HL-60/S4 treated with phorbol 12-myristate 13-acetate at 8.2 ng/mL for 4 days and 3 days (cell line): ENCODE data around the gene ACOX3.

Source experiments
- in situ Hi-C: fragments of 300-500 bp; cut with MboI; formaldehyde crosslinking; loops from 2 replicates; pipeline ENCODE4 v1.15.0; 2022; ENCODE audit warnings: low sequenced_read_pairs

Gene ACOX3

DNA sequence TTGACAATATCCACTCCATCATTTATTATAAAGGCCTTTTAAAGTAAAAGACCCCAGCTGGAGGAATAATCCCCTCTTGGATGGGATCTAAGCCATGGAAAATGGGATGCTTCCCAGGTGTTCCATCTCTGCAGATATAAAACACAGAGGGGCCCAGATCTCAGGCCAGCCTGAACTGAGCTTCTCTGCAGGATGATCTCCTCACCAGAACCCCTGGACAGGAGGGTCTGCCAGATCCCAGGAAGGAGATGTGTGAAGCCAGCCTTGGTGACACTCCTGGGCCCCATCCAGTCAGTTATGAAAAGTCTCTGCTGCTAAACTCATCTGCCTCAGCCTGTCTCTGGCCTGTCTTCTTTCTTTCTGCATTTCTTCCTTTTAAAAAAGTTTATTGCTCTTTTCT is 114.3 kb downstream of the ACOX3 start:
- in situ Hi-C loops = no loop called here

DNA sequence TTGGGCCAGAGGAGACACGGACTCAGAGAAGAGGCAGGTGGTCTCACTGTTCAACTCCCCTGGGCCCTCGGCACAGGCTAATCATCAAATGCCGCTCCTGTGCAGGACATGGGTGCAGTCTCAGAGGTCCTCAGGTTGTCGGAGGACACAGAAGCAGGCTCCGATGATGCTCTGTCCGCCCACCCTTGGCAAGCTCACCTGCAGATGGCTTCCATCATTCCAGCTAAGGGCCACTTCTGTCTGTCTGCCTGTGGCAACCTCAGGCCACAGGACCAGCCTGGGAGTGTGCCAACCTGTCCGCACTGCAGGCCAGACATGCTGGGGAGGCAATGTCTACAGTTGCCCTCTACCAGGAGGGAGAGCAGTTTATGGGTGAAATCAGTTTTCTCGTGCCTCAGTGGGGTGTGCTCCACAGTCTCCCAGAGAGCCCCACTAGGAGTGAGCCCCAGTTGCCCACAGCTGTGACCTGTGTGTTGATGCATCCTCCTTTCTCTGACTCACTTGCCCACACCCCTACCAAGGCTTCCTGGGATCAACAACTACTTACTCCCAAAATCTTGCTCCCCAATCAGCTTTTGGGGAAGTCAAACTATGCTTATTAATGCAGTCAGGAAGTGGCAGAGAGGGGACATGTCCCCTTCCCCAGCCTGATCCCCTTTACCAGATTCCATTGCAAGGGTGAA is 115.1 kb downstream of the ACOX3 start:
- in situ Hi-C loops = no loop called here

DNA sequence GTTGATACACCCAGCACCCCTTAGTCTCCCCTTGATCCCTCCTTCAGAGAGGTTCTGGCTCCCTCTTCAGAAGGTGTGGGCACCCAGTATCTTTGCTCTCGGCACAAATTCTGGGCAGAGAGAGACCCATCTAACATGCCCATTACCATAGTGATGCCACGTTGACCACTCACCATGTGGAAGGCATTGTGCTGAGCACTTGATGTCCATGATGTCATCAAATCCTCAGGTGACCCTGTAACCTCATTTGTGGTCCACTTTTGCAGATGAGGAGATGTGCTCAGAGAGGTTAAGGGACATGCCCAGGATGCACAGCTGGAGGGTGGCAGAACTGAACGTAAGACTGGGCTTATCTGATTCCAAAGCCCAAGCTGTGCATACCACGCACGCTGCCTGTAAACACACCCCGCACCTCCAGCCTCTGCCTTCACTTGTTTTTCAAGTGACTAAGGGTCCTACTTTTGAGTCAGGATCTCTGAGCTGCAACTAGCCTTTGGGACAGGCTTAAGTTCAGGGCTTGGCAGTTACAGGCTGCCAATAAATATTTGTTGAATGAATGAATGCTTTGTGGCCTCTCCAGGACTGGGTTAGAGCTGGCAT is 115.8 kb downstream of the ACOX3 start:
- in situ Hi-C loops = no loop called here

DNA sequence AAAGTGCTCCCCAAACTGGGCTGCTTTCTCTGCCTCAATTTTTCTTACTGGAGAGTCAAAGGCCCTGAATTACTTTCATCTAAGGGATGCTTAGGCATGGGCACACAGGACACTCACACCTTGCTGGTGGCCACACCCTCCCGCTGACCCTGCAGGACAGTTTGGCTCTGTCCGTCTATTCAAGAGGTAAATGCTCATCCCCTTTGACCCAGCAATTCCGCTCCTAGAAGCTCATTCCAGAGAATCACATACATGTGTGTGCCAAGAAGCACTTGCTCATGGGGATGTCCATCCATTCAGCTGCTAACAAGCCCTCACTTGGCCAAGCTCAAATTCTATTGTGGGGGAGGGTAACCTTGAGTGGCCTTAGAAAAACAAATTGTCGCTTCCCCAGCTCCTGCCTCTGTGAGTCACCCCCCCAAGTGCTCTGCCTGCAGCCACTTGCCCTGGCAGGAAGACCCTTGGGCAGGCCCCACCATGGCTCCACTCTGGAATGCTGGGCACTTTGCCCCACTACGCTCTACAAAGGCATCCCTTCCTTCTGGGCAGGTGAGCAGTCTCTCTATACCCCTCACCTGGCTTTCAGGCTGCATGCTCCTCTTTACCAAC is 116.5 kb downstream of the ACOX3 start:
- in situ Hi-C loops = no loop called here

DNA sequence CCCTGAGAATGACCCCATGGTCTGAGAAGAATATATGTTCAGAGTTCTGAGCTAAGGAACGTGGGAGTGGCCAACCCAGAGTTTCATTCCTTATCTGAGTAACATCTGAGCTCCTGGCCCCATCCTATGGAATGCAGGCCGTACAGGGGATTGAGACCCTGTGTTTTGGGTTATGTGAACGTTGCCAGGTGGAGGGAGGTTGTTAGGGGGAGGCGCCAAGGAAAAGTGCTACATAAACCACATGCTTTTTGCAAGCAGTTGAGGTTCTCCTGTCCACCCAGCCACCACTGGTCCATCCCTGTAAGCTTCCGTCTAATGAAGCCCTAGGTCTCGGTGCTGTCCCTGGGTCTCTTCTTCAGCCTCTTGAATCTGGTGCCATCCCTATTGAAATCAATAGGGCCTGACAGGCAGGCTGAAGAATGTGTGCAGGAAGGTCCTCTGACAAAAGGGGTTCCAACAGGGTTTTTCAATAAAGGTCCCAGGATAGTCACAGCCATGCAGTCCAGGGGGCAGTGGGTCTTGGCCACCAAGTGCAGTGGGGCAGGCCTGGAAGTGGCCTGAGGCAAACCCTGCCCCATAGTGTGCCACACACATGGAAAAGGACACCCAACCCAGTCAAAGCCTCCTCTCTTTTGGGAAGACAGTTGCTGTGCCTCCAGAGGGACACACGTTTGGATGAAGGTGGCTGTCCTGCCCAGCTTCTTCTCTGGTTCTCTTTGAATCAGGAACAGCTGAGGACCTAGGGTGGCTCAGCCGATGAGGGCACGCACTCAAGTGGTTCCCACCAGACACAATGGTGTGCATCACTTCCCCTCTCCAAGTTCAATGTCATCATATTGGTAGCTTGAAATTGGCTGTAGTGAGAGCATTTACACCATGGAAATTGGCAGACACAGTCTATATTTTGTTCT is 117.5 kb downstream of the ACOX3 start:
- in situ Hi-C loops = no loop called here

DNA sequence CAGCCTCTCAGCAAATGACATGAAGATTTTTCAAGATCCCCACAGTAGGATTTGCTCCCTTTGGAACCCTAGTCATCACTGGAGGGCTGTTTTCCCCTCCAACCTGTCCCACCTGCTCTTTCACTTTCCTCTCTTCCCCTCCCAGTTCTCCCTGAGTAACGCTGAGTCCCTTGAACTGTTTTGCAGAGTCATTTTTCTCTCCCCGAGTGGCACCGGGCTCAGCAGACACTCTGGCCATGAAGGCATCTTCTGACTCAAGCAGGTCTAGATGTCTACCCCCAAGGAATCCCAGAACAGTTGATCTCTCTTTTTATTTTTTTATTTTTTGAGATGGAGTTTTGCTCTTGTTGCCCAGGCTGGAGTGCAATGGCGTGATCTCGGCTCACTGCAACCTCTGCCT is 118.8 kb downstream of the ACOX3 start:
- in situ Hi-C loops = no loop called here

DNA sequence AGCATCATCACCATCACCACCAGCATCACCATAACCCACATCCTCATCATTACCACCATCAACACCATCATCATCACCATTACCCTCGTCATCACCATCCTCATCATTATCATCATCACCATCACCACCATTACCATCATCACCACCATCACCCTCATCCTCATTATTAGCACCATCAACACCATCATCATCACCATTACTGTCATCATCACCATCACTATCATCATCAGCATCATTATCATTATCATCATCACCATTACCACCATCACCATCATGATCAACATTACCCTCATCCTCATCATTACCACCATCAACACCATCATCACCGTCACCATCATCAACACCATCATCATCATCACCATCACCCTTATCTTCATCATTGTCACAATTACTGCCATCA is 119.3 kb downstream of the ACOX3 start:
- in situ Hi-C loops = no loop called here

DNA sequence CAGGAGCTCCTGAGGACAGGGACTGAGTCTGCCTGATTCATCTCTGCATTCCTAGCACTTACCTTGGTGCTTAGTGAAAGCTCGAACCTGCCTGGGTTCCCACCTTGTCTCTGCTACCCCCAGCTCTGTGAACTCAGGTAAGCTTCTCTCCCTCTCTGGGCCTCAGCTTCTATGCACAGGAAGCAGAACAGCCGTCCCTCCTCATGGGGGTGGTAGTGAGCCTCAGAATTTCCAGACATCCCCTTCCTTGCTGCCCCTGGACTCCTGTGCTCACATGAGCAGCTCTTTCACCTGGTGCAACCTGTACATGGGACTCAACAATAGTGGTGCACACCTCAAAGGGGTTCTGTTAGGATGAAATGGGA is 120.2 kb downstream of the ACOX3 start:
- in situ Hi-C loops = no loop called here

DNA sequence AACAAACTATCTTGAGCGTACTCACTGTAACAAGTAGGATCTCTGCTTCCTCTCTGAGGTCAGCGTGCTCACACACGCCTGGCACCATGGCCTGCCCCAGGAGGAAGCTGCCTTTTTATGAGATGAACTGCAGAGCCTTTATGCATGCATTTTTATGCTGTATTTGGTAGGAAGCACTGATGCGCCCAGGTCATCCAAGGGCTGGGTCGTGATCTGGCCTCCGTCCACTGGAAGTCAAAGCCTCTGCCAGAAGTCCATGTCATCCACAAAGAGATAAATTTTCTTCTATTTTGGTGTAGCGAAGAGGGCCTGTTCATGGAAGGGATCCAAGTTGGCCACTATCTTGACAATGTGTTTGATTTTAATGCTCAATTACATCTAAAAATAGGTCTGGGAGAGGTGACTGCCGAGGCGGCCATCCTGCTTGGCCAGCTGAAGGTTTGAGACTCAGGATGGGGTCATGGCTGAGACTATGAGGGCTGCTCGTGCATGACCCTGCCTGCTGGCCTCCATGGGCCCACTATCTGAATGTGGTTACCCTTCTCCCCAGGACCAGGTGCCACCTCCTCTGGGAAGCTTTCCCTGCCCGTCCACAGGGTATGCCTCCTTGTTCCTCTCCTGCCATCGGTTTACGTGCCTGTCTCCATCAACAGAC is 120.7 kb downstream of the ACOX3 start:
- in situ Hi-C loops = no loop called here

DNA sequence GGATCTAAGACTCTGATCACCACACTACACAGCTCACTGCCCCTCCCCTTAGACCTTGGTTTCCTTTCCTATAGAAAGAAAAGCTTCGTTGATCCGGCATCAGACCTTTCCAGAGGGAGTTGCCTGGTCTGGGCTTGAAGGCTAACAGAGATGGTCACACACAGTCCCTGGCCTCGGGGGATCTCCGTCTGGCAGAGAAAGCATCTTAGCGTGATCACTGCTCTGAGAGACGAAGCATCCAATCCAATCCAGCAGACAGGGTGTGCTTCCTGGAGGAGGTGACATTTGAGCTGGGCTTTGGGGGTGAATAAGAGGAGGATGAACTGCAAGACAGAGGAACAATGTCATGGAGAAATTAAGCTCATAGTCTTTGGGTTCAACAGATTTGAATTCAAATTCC is 121.5 kb downstream of the ACOX3 start:
- in situ Hi-C loops = no loop called here

DNA sequence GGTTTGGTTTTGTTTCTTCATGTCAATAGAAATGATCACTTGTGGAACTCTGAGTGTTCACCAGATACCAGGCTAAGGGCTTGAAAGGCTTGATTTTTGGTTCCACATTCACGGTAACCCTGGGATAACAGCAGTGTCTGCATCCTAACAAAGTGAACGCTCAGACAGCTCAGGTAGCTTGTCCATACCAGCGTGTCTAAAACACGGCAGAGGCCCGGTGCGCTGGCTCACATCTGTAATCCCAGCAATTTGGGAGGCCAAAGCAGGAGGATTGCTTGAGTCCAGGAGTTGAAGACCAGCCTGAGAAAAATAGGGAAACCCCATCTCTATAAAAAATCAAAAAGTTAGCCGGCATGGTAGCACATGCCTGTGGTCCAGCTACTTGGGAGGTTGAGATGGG is 122.0 kb downstream of the ACOX3 start:
- in situ Hi-C loops = no loop called here

DNA sequence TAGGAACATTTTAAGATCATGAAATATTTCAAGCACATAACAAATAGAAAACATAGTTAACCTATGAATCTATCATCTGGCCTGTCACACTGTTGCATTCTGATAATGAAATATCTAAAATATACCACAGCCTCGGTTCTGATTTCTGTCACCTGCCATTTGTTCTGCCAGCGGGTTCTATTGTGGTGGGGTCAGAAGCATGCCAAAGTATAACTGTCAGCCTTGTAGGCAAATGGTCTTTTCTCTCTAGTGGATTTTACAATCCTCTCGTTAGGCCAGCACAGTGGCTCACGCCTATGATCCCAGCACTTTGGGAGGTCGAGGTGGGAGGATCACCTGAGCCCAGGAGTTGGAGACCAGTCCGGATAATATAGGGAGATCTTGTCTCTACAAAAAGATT is 123.0 kb downstream of the ACOX3 start:
- in situ Hi-C loops = no loop called here

DNA sequence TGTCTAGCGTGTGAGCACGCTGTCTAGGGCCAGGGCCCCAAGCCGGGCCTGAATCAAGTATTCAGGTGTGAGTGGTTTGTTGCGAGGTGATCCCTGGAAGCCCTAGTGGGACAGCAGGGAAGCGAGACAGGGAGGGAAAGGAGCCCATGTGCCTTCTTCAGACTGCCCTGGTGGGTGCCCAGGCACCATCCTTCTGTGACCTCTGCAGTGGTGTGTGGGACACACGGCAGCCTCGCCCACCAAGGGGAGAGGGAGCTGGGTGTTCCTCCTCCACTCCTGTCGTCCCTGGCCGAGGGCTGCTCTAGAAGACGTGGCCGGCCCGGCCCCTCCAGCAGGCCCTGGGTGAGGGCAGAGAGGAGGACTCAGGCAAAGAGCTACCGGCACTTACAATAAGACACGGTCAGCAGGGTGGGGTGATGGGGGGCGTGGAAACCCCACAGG is 123.6 kb downstream of the ACOX3 start:
- in situ Hi-C loops = no loop called here
